ENCODE results near the gene ARHGAP24. TPM values are rescaled to one million over a fixed set of nuclear protein-coding genes. Genes with fewer than 3 reads are reported as not detected.

ARHGAP24 gene
- total and polyA plus RNA-seq, 4 donors, result 10.0 to 79.4 (median 21.6) TPM

GRCh38 chr4:85854546-85854945 is 379.6 kb downstream of the ARHGAP24 start:
- TF ChIP-seq CTCF (IDR thresholded peaks at IDR 0.05; ENCODE audit: control extremely low read depth, extremely low read depth), result no peak
- Histone ChIP-seq H3K27me3 (ENCODE audit: control insufficient read depth in 3 of 3, insufficient read depth in 3 of 3, low read length in 2 of 3) (no peaks in the 10 kb centered on the region), H3K9ac (ENCODE audit: insufficient read depth in 1 of 2, low read length in 2 of 2) (no peak overlapping the region), H3K4me1 (ENCODE audit: control insufficient read depth in 5 of 5, insufficient read depth in 5 of 5, low read length in 5 of 5) (peaks cover 0 to 4% (median 0%) of the 10 kb centered on the region in 5 donors), H3K27ac (ENCODE audit: low read depth in 1 of 2, low read length in 1 of 2) (peak overlapping the region in 1 of 2 donors; percentile 12), H3K4me3 (no peak overlapping the region), H3K36me3 (ENCODE audit: control insufficient read depth in 4 of 4, insufficient read depth in 4 of 4, low read length in 4 of 4) (no peaks in the 10 kb centered on the region), H3K9me3 (ENCODE audit: control insufficient read depth in 4 of 4, insufficient read depth in 3 of 4, low read length in 3 of 4) (no peaks in the 10 kb centered on the region)
- DNase-seq (no peak), ATAC-seq (ENCODE audit: insufficient read depth, low FRiP score) (no peak)
- 77 to 90% methylated on average over 2 of the region's 2 CpGs for WGBS, 2 donors

GRCh38 chr4:85860066-85860740 is 385.3 kb downstream of the ARHGAP24 start:
- Histone ChIP-seq H3K9ac (ENCODE audit: insufficient read depth in 1 of 2, low read length in 2 of 2) (no peak overlapping the region), H3K9me3 (ENCODE audit: control insufficient read depth in 4 of 4, insufficient read depth in 3 of 4, low read length in 3 of 4) (no peaks in the 10 kb centered on the region), H3K27ac (ENCODE audit: low read depth in 1 of 2, low read length in 1 of 2) (no peak overlapping the region), H3K4me3 (no peak overlapping the region), H3K27me3 (ENCODE audit: control insufficient read depth in 3 of 3, insufficient read depth in 3 of 3, low read length in 2 of 3) (no peaks in the 10 kb centered on the region), H3K36me3 (ENCODE audit: control insufficient read depth in 4 of 4, insufficient read depth in 4 of 4, low read length in 4 of 4) (no peaks in the 10 kb centered on the region), H3K4me1 (ENCODE audit: control insufficient read depth in 5 of 5, insufficient read depth in 5 of 5, low read length in 5 of 5) (peaks cover 0 to 12% (median 6%) of the 10 kb centered on the region in 5 donors)
- ATAC-seq (ENCODE audit: insufficient read depth, low FRiP score) (no peak), DNase-seq (no peak)
- 68 to 74% methylated on average over 6 of the region's 6 CpGs for WGBS, 2 donors
- TF ChIP-seq CTCF (IDR thresholded peaks at IDR 0.05; ENCODE audit: control extremely low read depth, extremely low read depth), result no peak

GRCh38 chr4:85861064-85861765 is 386.3 kb downstream of the ARHGAP24 start:
- TF ChIP-seq CTCF (IDR thresholded peaks at IDR 0.05; ENCODE audit: control extremely low read depth, extremely low read depth), result no peak
- H3K4me1 ChIP-seq (ENCODE audit: control insufficient read depth in 5 of 5, insufficient read depth in 5 of 5, low read length in 5 of 5), result peaks cover 0 to 12% (median 6%) of the 10 kb centered on the region in 5 donors
- H3K27ac ChIP-seq (ENCODE audit: low read depth in 1 of 2, low read length in 1 of 2), result no peak overlapping the region
- peak in 2 of 3 donors; percentile 22 to 47 for DNase-seq
- H3K4me3 ChIP-seq, result no peak overlapping the region
- ATAC-seq (ENCODE audit: insufficient read depth, low FRiP score), result no peak
- no peaks in the 10 kb centered on the region for H3K9me3 ChIP-seq (ENCODE audit: control insufficient read depth in 4 of 4, insufficient read depth in 3 of 4, low read length in 3 of 4)
- H3K36me3 ChIP-seq (ENCODE audit: control insufficient read depth in 4 of 4, insufficient read depth in 4 of 4, low read length in 4 of 4), result no peaks in the 10 kb centered on the region
- no peak overlapping the region for H3K9ac ChIP-seq (ENCODE audit: insufficient read depth in 1 of 2, low read length in 2 of 2)
- 48 to 51% methylated on average over 5 of the region's 5 CpGs for WGBS, 2 donors
- H3K27me3 ChIP-seq (ENCODE audit: control insufficient read depth in 3 of 3, insufficient read depth in 3 of 3, low read length in 2 of 3), result no peaks in the 10 kb centered on the region

Data from lung (tissue), 12 donors.